Adipose tissue (tissue), 3 donors: ENCODE results near the gene IDI2. TPM values are rescaled to one million over a fixed set of nuclear protein-coding genes. Genes with fewer than 3 reads are reported as not detected.

Source experiments
- H3K27ac ChIP-seq: one replicate; pipeline ENCODE4 v1.5.1; 2013; ENCODE audit warnings: low read depth, low read length
- WGBS, 3 donors: extraction: QIAGEN DNeasy Blood & Tissue Kit; methylation state at CpG; one replicate each; pipeline ENCODE4 v1.1.7; 2013; 5-methylcytosine and 5-hydroxymethylcytosine counted together
- polyA plus RNA-seq, 3 donors: library from polyadenylated mRNA; stranded (reverse); fragments of 200-250 nt; gene quantifications; one replicate each; pipeline ENCODE4 v1.2.3, GENCODE V29; 2013
- donor health status: healthy with polysubstance abuse.
- donor health status: Bipolar disorder and iron deficiency.
- donor health status: healthy.

IDI2 gene
- polyA plus RNA-seq, 3 donors: 0.07 TPM; not detected in 2

- WGBS, 3 donors: 12 to 45% (median 40%) methylated on average over 14 of the region's 14 CpGs
- no peak overlapping the region for H3K27ac ChIP-seq
Observed at GRCh38 chr10:970311-971149, 55.1 kb downstream of the IDI2 start.

GRCh38 chr10:969473-970150 lies 56.0 kb downstream of the IDI2 start:
- WGBS, 3 donors: 70 to 83% (median 83%) methylated on average over 15 of the region's 15 CpGs
- H3K27ac ChIP-seq: no peak overlapping the region

Other genes with a start within 250 kb of the IDI2 start
- gene LARP4B, start 94.2 kb downstream of the IDI2 start, polyA plus RNA-seq: 10 to 100 TPM in 1 of 3 donors, 1 to 10 TPM in 2; 7.5 to 15.4 (median 8.8) TPM
- 10 to 100 TPM; 17.3 to 52.3 (median 23.1) TPM for gene GTPBP4, start 37.4 kb downstream of the IDI2 start, polyA plus RNA-seq
- gene IDI1, start 23.3 kb upstream of the IDI2 start, polyA plus RNA-seq: 10 to 100 TPM; 15.9 to 54.2 (median 49.9) TPM
- gene WDR37, start 30.5 kb upstream of the IDI2 start, polyA plus RNA-seq: 1 to 10 TPM; 4.2 to 7.6 (median 7.5) TPM